Spleen (tissue), 7 donors: ENCODE measurements around the gene BIRC6.

Source experiments
- CTCF ChIP-seq, 11 experiments: fragments of 200-600 bp in 7 of 11; fragments of 450-650 bp in 4 of 11; sonication (generic) in 4 of 11; IDR thresholded peaks in 8 of 11; conservative IDR thresholded peaks in 3 of 11; 1 replicate in 7 of 11; 2 replicates in 4 of 11; pipeline versions ENCODE4 v1.4.0 to v1.8.0; 2016 to 2021; ENCODE audit warnings: antibody characterized with exemption in 11 of 11, inconsistent platforms in 4 of 11, mild to moderate bottlenecking in 1 of 11
- POLR2A ChIP-seq, 3 donors: fragments of 450-650 bp; IDR thresholded peaks; one replicate each; pipeline ENCODE4 v1.5.1; 2017; ENCODE audit warnings: antibody characterized with exemption in 3 of 3, mild to moderate bottlenecking in 1 of 3
- POLR2AphosphoS5 ChIP-seq, 3 donors: sonication (generic); formaldehyde crosslinking; IDR thresholded peaks; one replicate each; pipeline ENCODE4 v1.5.1; 2017; ENCODE audit warnings: antibody characterized with exemption in 3 of 3
- donor health status: DM: no; HTN: no; CAD: no; lungs with moderate emphysema.
- donor health status: DM: no; HTN: no; CAD: no.
- donor health status: DM: no; HTN: no; CAD: no.

GRCh38 chr2:32572737-32573136, 215.9 kb downstream of the BIRC6 start:
- TF ChIP-seq POLR2A (IDR thresholded peaks at IDR 0.05) (no peak), CTCF (IDR thresholded peaks at IDR 0.05 in 8 of 11, conservative IDR thresholded peaks at IDR 0.05 in 3 of 11) (no peak), POLR2AphosphoS5 (IDR thresholded peaks at IDR 0.05) (no peak)
